Activated CD4-positive, alpha-beta T cell treated with anti-CD3 and anti-CD28 coated beads, Interleukin-2, Interleukin-4, amounts not matched to agents 100 ng/mL and 50 ng/mL, durations not matched to agents 16 hours and 8 hours (primary cell): ENCODE data around the gene REEP3.

Source experiments
- DNase-seq: peaks from one replicate; pipeline ENCODE4 v3.0.0-alpha.2; 2020; ENCODE audit warnings: low spot score

The REEP3 gene

DNA sequence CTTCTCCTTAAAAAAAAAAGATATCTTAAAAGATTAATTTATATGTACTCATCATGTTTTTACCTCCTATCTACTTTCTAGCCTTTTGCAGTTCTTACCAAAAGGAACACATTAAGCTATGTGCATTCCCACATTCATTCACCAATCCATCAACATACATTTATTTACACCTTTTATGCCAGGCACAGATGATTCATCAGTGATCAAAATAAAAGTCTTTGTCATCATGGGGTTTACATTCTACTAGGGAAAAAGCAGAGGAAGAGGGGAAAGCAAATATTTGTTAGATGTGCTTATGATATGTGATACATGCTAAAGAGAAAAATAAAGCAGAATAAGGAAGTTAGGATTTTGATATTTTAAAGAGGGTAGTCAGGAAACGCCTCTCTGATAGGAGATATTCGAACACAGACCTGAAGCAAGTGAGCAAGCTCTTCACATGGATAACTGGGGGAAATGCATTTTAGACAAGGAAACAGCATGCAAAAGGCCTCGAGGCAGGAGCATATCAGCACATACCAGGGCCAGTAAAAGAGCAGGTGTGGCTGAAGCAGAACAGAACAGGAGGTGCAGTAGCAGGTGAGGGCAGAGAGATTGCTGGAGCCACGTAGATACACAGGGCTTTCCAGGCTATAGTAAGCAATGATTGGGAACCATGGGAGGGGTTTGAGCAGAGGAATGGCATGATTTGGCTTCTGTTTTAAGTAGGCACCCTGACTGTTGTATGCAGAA, 67.4 kb downstream of the REEP3 start:
- DNase-seq = no peak

DNA sequence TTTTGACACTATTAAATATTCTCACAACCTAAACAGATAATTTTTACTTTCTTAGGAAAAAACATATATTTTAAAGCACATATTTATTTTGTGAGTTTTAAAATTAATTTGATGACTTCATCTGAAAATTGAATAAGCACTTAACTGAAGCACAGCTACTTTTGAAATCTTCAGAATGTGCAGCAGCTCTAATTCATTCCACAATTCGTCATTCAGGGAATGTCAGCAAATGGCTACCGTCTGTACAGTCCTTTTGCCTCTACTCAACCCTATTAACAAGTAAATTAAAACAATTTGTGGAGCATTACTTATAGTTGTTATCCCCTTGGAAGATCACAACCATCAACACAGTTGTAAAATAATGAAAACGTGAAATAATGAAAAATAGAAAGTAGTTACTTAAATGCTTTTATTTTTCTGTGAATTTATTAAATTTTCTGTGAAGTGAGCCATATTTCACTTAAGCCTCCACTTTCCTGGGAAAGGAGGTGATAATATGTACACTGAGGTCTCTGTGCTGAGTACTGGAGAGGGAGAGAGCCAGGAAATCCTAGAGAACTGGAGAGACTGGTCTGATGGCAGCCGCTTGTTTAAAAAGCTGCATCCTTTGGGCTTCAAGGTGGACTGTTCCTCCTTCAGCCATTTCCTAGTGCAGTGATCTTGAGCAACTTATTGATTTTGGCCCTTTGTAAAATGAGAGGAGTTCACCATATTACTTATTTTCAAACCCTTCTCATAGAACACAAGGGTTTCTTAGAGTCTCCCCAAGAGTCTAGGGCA, 70.6 kb downstream of the REEP3 start:
- DNase-seq = no peak

DNA sequence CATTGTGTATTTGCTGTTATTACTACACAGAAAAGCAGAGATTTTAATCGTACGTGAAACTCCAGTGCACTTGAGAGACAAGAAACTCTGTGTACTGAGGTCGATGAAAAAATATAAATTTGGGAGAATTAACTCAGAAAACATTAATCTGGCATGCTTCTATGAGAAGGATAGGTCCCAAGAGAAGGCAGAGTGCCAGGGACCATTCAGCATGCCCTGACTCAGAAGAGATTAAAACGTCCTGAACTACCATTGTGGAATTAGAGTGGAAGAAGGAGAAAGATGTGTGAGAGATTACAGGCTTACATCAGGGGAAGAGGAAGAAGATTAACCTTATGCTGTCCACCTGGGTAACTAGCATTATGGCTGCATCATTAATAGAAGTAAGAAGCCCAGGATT, 72.4 kb downstream of the REEP3 start:
- no peak for DNase-seq

DNA sequence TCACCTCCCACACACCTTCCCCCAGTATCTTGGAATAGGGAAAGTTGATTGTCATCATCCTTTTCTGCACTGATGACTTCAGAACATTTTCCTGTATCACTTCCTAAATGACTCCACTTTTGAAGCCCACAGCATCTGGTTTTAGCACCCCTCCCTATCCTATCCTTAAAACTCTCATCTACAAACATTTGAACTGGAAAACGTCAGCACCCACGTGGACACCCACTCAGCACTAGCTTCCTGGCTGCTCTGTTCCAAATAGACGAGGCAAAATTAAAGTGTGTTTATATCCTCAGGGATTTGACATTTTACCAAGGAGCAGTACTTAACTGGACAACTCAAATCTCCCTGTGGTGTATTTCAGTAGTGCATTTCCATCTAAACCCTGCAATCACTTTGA, 73.9 kb downstream of the REEP3 start:
- no peak for DNase-seq

DNA sequence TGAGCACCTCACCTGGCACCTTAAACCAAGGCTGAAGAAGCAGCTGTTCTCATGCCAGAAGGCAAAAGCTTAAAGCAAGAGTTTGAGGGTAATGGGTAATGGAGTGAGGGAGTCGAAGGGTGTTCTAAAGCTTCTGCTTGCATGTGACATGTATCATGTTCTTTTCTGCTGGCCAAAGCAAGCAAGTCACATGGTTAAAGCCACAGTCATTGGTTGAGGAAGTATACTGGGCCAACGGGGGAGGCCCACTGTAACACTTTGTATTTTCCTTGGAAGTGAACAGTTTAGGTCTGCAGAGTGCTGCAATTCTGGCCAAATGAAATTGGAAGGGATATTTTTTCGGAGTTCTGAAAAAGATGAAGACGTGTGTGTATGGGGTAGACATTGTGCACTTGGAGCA, 75.7 kb downstream of the REEP3 start:
- no peak for DNase-seq

DNA sequence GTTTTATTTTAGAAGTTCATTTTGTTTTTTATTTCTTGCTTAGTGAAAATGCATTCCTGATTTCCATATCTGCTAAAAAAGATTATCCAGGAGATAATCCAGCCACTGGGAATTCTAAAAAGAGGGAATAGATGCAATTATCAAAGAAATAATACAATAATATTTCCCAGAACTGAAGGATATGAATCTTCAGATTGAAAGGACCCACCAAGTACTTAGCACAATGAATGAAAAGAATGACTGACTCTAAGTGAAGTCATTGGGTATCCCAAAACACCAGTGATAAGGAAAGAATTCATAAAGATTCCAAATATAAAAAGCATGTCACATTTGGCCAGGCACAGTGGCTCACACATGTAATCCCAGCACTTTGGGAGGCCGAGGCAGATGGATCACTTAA, 79.3 kb downstream of the REEP3 start:
- no peak for DNase-seq

DNA sequence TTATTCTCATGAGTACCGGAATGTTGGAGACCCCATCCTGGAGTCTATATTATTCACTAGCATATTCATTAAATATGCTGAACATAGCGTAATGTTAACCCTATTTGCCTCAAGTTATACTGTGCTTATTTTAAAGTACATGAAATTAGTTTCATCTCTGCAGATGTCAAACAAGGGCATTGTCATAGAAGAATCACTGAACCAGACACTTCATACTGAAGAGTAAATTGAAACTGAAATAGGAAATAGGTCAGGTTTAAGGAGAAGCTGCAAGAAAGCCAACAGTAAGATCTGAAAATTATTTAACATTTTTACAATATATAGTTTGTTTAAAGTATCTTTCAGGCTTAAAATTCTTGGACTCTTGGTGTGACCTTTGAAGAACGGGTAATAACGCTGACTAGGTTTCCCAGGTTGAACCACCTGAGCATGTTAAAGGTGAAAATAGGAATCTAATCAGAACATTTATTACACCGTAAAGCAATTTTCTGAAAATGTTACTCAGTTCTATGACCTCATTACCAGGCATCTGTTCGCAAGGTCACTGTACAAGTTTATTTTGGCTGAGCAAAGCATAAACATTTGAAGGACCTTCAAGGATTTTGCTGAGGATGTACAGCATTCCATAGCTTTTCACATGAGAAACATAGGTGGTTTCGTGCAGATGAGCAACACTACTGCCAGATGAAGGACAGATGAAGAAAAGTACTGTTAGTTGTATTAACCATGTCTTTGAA, 82.7 kb downstream of the REEP3 start:
- no peak for DNase-seq

DNA sequence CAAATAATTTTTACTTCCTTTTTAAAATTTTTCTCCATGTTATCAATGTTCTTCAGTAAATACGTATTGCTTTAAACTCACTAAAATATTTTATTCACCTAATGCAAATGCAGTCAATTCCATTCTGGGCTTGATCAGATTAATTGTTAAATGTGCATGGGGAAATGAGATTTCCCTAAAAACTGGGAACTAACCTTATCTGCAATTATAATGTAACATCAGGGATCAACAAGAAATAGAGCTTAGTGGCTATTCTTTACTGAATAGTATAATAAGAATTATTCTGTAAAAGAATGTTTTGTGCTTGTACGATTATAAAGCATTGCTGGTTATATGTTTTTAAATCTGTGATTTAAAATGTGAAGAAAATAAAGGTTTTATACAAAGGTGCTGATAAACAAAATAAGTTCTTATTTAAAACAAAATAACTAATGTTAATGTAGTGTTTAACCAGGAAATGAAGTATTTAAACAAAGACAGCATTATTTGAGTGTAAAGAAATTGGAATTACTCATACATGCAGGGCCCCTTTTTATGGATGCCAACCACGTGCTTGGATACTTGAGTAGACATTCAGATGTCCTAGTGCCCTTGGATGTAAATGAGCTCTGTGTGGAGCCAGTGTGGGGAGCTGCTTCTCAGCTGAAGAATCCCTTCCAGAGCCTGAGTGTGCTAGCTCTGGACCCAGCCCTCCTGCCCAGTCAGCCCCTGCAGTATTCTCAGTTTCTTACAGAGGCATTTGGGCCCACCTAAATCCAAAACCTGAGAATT, 84.2 kb downstream of the REEP3 start:
- DNase-seq = no peak

DNA sequence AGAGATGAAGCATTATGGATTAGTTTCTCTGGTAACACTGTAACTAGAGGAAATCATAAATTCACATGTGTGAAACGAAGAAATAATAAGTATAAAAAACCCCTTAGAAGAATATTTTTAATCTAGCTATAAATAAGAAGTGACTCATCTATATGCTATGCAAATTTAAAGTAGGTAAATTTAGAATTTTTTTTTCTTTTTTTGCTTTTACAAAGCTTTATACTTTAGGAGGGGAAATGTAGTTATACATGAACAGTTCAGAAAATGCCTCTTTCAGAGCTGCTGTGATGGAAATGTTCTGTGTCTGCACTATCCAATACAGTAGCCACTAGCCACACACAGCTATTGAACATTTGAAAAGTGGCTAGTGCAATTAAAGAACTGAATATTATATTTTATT, 87.3 kb downstream of the REEP3 start:
- no peak for DNase-seq

DNA sequence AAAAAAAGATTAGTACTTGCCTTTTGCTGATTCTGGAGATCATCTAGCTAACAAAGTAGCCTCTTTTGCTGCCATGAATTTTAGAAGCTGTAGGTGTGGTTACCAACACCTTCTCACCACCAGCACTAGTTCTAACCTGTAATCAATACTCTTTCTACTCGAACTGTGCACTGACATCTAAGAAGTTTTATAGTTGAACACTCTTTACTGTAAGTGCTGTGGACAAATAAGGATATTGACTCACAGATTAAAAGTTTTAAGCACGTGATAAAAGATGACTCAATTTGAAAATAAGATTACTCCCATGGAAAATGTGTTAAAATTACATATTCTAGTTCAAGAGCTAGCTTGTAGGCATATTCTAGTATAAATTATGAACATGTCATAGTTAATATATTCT, 89.9 kb downstream of the REEP3 start:
- peak; percentile 26 for DNase-seq

DNA sequence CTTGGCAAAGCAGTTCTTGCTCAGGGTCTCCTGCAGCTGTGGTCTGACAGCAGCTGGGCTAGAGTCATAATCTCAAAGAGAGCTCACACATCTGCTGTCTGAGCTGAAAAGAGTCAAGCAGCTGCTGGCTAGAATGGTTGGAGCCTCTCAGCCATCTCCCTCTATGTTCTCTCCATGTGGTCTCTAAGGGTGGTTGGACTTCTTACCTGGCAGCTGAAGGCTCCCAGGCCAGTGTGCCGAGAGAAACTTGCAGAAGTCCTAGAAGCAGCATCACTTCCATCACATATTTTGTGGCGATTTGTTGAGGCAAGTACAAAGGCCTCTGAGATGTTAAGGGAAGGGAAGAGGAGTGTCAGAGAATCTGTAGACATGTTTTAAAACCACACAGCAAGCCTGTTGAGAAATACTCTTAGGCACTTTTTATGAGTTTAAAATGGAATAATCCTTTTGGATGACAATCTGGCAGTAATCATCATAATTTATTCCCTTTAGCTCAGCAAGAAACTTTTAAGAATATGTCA, 93.2 kb downstream of the REEP3 start:
- no peak for DNase-seq

DNA sequence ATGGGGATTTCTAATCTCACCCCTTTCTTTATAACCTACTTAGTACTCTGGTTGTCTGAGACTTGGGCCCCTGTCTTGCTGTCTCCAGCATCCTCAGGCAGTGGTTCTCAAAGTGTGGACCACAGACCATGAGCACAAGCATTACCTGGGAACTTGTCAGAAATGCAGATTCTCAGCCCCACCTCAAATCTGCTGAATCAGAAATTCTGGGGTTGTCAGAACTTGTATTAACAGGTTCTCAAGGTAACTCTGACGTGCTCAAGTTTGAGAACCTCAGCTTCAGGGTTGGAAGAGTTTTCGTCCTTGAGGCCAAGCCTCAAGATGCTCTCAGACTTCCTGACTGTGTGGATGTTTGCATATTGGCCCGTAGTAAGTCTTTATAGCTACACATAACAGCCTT, 97.4 kb downstream of the REEP3 start:
- DNase-seq = no peak

DNA sequence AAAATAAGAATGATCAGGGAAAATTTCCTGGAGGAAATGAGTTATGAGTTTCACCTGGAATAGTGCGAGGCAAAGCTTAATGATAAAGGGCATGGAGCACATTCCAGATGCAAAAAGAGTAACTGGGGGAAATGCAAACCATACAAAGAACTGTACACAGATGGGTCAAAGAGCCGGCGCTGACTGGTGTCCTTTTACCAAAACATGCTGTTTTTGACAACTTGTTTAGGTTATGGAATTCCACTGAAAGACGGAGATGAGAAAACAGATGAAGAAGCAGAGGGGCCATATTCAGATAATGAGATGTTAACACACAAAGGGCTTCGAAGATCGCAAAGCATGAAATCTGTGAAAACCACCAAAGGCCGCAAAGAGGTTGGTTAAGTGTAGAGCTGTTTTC, 98.2 kb downstream of the REEP3 start:
- no peak for DNase-seq

DNA sequence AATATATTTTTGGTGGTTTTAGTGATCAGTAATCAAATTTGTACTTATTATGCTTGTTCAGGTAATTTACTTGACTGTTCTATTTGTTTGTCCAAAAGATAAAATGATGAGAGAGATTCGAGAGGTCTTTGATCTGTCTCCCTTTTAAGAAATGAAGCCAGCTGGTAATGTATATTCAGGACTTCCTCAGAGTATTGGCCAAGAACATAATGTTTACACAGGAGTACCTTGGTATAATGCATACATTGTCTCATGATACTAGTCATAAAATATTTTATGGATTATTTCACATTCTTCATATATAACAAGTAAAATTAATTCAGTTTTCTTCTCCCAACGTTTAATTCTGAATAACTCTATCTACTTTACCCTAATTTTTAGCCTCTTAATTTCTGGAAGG, 100.9 kb downstream of the REEP3 start:
- DNase-seq = no peak

DNA sequence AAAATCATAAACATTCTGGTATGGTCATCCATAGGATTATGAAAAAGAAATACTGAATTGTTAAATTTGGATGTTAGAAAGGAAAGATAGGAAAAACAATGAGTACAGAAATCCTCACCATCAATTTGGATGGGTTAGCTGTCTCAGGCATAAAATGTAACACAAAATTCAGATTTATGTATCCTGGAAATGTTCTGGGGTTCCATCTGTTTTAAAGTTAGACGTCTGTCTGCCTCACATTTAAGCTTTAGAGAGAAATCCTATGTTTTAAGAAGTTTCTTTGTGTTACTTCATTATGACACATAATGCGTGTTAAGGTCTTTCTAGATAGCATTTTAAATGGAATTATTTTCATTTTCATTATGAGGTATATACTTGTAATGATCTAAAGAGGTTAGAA, 103.5 kb downstream of the REEP3 start:
- no peak for DNase-seq

DNA sequence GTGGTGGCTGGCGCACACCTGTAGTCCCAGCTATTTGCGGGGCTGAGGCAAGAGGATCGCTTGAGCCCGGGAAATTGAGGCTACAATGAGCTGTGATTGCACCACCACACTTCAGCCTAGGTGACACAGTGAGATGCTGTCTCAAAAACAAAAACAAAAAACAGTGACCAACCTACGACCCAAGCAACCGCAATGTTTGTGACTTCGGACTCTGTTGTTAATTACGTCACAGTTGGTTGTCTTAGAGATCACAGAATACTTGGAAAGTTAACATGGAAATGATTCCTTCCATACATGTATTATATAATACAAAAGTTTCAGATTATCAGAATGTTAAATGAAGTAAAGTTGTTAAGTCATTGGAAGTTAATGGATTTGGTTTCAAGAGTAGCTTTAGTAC, 106.2 kb downstream of the REEP3 start:
- no peak for DNase-seq

DNA sequence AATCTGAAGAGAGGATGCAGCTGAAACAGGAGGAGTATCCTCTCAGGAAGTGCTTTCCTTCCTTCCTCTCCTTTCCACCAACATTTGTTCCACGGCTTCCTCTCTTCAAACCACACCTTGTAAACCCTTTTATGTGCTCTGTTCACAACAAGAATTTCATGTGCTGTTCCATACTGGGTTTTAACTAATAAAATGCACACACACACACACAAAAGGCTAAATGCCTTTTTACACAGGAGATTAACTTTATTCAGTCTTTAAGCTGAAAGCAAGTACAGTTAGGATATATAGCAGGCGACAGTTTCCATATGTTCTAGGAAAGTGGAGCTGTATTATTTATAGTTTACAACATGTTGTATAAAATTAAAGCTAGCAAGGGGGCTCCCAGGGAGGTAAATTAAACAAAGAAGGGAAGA, 106.7 kb downstream of the REEP3 start:
- DNase-seq = no peak

DNA sequence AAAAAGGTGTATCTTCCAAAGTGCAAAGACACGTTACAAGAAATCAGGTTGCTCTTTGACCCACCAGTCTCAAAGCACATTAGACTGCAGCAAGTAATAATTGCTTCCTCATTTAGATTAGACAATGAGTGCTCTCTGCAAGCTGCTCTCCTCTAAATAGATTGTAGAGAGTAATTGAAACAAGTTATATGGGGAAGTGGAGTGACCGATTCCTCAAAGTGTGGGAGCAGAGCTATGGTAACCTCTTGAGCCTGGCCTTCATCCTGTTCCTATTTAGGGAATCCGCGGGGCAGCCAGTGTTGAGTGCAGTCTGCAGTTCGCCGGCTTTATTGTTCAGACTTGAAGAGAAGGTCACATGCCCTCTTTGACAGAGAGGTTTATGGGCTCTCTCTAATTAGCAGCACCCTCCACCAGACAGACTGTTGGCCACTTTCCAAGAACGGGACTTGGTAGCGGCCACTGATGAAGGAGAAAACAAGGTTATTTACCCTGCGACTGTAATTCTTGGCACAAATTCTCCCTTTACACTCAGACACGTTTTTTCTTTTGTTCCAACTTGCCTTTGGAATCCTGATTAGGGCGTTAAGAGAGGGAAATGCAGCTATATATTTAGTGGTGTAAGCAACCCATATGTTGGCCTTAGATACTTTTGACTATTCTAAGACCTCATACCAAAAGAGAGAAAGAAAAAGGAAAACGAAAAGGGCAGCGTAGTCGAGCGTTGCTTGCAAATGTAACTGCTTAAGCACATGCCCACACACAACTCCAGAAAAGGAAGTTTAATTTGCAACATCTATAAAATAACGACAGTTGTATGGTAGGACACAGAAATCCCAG, 107.5 kb downstream of the REEP3 start:
- DNase-seq = no peak

DNA sequence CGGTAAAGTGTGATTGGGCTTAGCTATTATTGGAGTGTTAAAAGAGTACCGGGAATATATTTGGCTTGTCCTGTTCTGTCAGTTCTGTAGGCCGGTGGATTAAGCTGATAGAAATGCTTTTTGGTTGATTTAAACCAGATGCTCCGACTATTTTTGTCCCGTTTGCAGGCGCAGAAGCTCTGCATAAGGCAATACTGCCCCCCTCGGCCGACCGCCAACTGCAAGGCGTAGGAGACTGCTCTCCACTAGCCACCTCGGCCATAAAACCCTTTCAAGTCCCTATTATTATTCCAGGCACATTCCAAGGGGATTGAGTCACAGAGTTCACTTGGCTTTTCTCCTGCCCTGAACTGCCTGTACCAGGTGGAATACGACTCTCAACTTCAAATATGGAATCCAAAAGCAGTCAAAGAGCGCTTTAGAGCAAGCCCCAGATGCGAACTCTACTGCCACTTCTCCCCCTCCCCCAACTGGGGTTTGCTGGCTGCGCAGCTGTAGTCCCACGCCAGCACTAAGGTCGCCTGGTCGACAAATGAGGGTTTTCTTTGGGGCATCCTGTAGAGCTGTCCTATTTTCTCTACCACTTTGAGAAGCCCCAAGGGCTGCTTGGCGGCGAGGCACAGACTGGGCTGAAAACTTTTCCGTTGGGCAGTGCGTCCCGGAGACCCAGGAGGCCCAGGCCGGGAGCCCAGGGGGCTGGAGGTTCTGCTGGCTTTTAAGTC, 108.3 kb downstream of the REEP3 start:
- DNase-seq = peak; percentile 83
